Keratinocyte (primary cell): ENCODE data around the gene MMP2. TPM values are rescaled to one million over a fixed set of nuclear protein-coding genes. Genes with fewer than 3 reads are reported as not detected.

Source experiments
- DNase-seq: peaks from one replicate; pipeline ENCODE4 v3.0.0-alpha.2; 2011; ENCODE audit warnings: low read depth, missing footprints, low spot score
- FAIRE-seq: peaks from 2 replicates; lab custom pipeline; 2011; peaks lifted over from hg19 to GRCh38; lab: Jason Lieb, UNC
- H2AFZ ChIP-seq: 2 replicates; pipeline ENCODE4 v1.6.0; 2012; ENCODE audit warnings: low read length, control low read depth, inconsistent platforms; ENCODE audit not compliant: control insufficient read depth
- H3K27ac ChIP-seq: 2 replicates; pipeline ENCODE4 v1.5.1; 2011; ENCODE audit warnings: low read length; ENCODE audit not compliant: control insufficient read depth, insufficient read depth
- H3K27me3 ChIP-seq: 3 replicates; pipeline ENCODE4 v1.6.0; 2011; ENCODE audit warnings: low read length; ENCODE audit not compliant: control insufficient read depth, insufficient read depth; ENCODE audit errors: extremely low read depth
- H3K36me3 ChIP-seq, 2 experiments: 2 replicates in 1 of 2; 3 replicates in 1 of 2; pipeline ENCODE4 v1.5.1; 2011; ENCODE audit warnings: low read length in 2 of 2, mild to moderate bottlenecking in 1 of 2; ENCODE audit not compliant: control insufficient read depth in 2 of 2, insufficient read depth in 2 of 2; ENCODE audit errors: extremely low read depth in 1 of 2
- H3K4me1 ChIP-seq: 3 replicates; pipeline ENCODE4 v1.5.1; 2011; ENCODE audit warnings: low read length; ENCODE audit not compliant: control insufficient read depth, insufficient read depth; ENCODE audit errors: extremely low read depth
- H3K4me2 ChIP-seq: 3 replicates; pipeline ENCODE4 v1.6.0; 2011; ENCODE audit warnings: low read depth, low read length; ENCODE audit not compliant: control insufficient read depth, insufficient read depth; ENCODE audit errors: extremely low read depth
- H3K4me3 ChIP-seq, 3 experiments: fragments of 200-600 bp in 1 of 3; sonication (generic) in 1 of 3; 2 replicates in 2 of 3; 3 replicates in 1 of 3; pipeline ENCODE4 v1.5.1; 2011 to 2016; ENCODE audit warnings: low read length in 3 of 3, mild to moderate bottlenecking in 3 of 3, control low read depth in 2 of 3, inconsistent platforms in 1 of 3, low read depth in 1 of 3, mixed read lengths in 1 of 3, mixed run types in 1 of 3, moderate library complexity in 1 of 3; ENCODE audit not compliant: control insufficient read depth in 2 of 3, insufficient read depth in 2 of 3; ENCODE audit errors: extremely low read depth in 1 of 3
- H3K79me2 ChIP-seq: 2 replicates; pipeline ENCODE4 v1.6.0; 2012; ENCODE audit warnings: low read length; ENCODE audit not compliant: control insufficient read depth, insufficient read depth
- H3K9ac ChIP-seq: 3 replicates; pipeline ENCODE4 v1.6.0; 2011; ENCODE audit warnings: low read length; ENCODE audit not compliant: control insufficient read depth, insufficient read depth; ENCODE audit errors: extremely low read depth
- H3K9me1 ChIP-seq: 3 replicates; pipeline ENCODE4 v1.6.0; 2011; ENCODE audit warnings: low read length; ENCODE audit not compliant: control insufficient read depth, insufficient read depth; ENCODE audit errors: extremely low read depth
- H3K9me3 ChIP-seq: 2 replicates; pipeline ENCODE4 v1.5.1; 2012; ENCODE audit warnings: low read depth, low read length; ENCODE audit not compliant: control insufficient read depth
- H4K20me1 ChIP-seq: 3 replicates; pipeline ENCODE4 v1.6.0; 2011; ENCODE audit warnings: low read length; ENCODE audit not compliant: control insufficient read depth, insufficient read depth; ENCODE audit errors: extremely low read depth
- CTCF ChIP-seq, 3 experiments: IDR thresholded peaks in 1 of 3; conservative IDR thresholded peaks in 1 of 3; optimal IDR thresholded peaks in 1 of 3; 2 replicates in 2 of 3; 3 replicates in 1 of 3; pipeline versions ENCODE3 to v1.5.1; 2011; ENCODE audit warnings: low read length in 3 of 3, mild to moderate bottlenecking in 3 of 3, moderate library complexity in 2 of 3, control low read depth in 1 of 3, inconsistent platforms in 1 of 3; ENCODE audit not compliant: insufficient read depth in 2 of 3; ENCODE audit errors: extremely low read depth in 1 of 3
- EZH2 ChIP-seq: IDR thresholded peaks from one replicate; pipeline ENCODE4 v1.6.1; 2012; ENCODE audit warnings: inconsistent platforms, mild to moderate bottlenecking, low read length, moderate library complexity
- dilution Hi-C: fragments of 300-500 bp; cut with MboI; formaldehyde crosslinking; loops from one replicate; pipeline ENCODE4 v1.7.0; 2020; ENCODE audit warnings: low sequenced_read_pairs; ENCODE audit not compliant: extremely low pct_ligation_motif_present
- polyA plus RNA-seq, 5 experiments: library from polyadenylated mRNA; depleted of rRNA in 3 of 5; stranded (reverse) in 3 of 5; stranded (forward) in 1 of 5; unstranded in 1 of 5; fragments of >200 nt; gene quantifications; 1 replicate in 1 of 5; 2 replicates in 3 of 5; 3 replicates in 1 of 5; pipeline versions ENCODE4 v1.2.1 to v1.2.3, GENCODE V29; 2011 to 2012; ENCODE audit warnings: missing spikeins in 2 of 5, low read depth in 1 of 5, low replicate concordance in 1 of 5

MMP2 gene
- polyA plus RNA-seq, 1 donor (not counting 4 experiments of a cell fraction or from before 2014, with no cell fraction given), result 59.2 TPM

DNA sequence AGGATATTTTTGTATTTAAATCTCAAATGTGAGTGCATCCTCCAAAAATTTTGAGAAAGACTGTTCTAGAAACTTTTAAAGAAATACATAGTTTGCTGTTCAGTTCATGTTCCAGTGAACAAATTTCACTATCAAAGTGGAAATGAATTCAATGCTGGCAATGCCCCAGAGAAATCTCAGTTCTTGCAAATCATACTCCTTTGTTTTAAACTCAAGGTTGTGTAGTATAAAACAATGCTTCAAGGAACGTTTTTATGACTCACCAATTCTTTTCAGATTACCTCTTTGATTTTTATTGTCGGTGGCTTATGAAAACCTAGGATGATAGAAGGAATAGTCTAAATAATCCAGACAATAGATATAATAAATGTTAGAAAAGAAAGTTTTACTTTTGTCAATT lies 47.4 kb downstream of the MMP2 start:
- Histone ChIP-seq H3K9me3 (no peaks in the 10 kb centered on the region), H3K4me1 (peaks cover 18% of the 10 kb centered on the region), H3K4me2 (peak overlapping the region; percentile 31), H3K4me3 (peak overlapping the region in 1 of 3 experiments; percentile 16), H3K27me3 (no peaks in the 10 kb centered on the region), H3K27ac (peak overlapping the region; percentile 51), H3K79me2 (peaks cover 12% of the 10 kb centered on the region), H3K9ac (no peak overlapping the region), H3K36me3 (peaks cover 5 to 12% of the 10 kb centered on the region in 2 experiments), H2AFZ (no peak overlapping the region), H4K20me1 (no peaks in the 10 kb centered on the region), H3K9me1 (no peaks in the 10 kb centered on the region)
- dilution Hi-C loops, result no loop called here
- FAIRE-seq (peak; percentile 5), DNase-seq (peak; percentile 23)
- TF ChIP-seq EZH2 (no peak), CTCF (optimal IDR thresholded peaks at IDR 0.05 in 1 of 3, IDR thresholded peaks at IDR 0.05 in 1 of 3, conservative IDR thresholded peaks at IDR 0.05 in 1 of 3; ENCODE audit: extremely low read depth in 1 of 3, insufficient read depth in 2 of 3, low read length in 3 of 3) (no peak)

DNA sequence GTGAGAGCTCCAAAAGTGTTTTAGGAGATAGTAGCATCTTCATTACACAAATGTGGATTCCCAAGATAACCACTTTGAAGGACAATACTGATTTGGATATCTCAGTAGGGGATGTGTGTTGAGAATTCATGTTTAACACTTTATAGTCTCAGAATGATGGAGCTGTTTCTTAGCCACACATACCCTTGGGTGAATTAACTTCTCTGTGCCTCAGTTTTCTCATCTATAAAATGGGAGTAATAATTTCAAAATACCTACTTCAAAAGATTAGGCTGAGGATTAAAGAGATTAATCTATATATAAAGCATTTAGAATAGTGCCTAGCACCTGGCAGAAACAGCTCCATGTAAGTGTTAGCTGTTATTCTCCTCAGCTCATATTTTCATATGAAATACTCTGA lies 48.9 kb downstream of the MMP2 start:
- no peak overlapping the region for H3K4me3 ChIP-seq
- no peak overlapping the region for H2AFZ ChIP-seq
- dilution Hi-C loops, result no loop called here
- no peaks in the 10 kb centered on the region for H3K9me1 ChIP-seq
- FAIRE-seq, result no peak
- peaks cover 10% of the 10 kb centered on the region for H3K79me2 ChIP-seq
- peaks cover 18% of the 10 kb centered on the region for H3K4me1 ChIP-seq
- no peak for DNase-seq
- no peak overlapping the region for H3K4me2 ChIP-seq
- H3K27me3 ChIP-seq, result no peaks in the 10 kb centered on the region
- no peak for TF ChIP-seq EZH2
- TF ChIP-seq CTCF (optimal IDR thresholded peaks at IDR 0.05 in 1 of 3, IDR thresholded peaks at IDR 0.05 in 1 of 3, conservative IDR thresholded peaks at IDR 0.05 in 1 of 3; ENCODE audit: extremely low read depth in 1 of 3, insufficient read depth in 2 of 3, low read length in 3 of 3), result no peak
- no peaks in the 10 kb centered on the region for H4K20me1 ChIP-seq
- H3K27ac ChIP-seq, result no peak overlapping the region
- no peaks in the 10 kb centered on the region for H3K9me3 ChIP-seq
- H3K9ac ChIP-seq, result no peak overlapping the region
- H3K36me3 ChIP-seq, result peaks cover 6 to 13% of the 10 kb centered on the region in 2 experiments
